Breast epithelium (tissue), 4 donors: ENCODE data around the gene SLC43A2. TPM values are rescaled to one million over a fixed set of nuclear protein-coding genes. Genes with fewer than 3 reads are reported as not detected.

Experiments
- DNase-seq, 2 donors: peaks; one replicate each; pipeline ENCODE4 v3.0.0-alpha.2; 2019; ENCODE audit warnings: low spot score in 2 of 2
- H3K27ac ChIP-seq, 2 donors: fragments of 200-600 bp; sonication (generic) in 1 of 2; one replicate each; pipeline ENCODE4 v1.5.1; 2016 to 2019; ENCODE audit warnings: mild to moderate bottlenecking in 1 of 2
- H3K27me3 ChIP-seq, 2 donors: fragments of 200-600 bp; sonication (generic) in 1 of 2; one replicate each; pipeline versions ENCODE4 v1.5.1 to v1.6.0; 2017 to 2019; ENCODE audit warnings: control low read depth in 1 of 2, mild to moderate bottlenecking in 1 of 2
- H3K36me3 ChIP-seq: fragments of 200-600 bp; one replicate; pipeline ENCODE4 v1.5.1; 2019
- H3K4me1 ChIP-seq, 2 donors: fragments of 200-600 bp; sonication (generic); one replicate each; pipeline ENCODE4 v1.5.1; 2016 to 2019; ENCODE audit warnings: control low read depth in 1 of 2
- H3K4me3 ChIP-seq, 3 donors: fragments of 200-600 bp; sonication (generic); 1 replicate in 2 of 3; 2 replicates in 1 of 3; pipeline ENCODE4 v1.5.1; 2016 to 2019; ENCODE audit warnings: mild to moderate bottlenecking in 3 of 3, moderate library complexity in 2 of 3
- H3K9me3 ChIP-seq, 2 donors: fragments of 200-600 bp; sonication (generic) in 1 of 2; one replicate each; pipeline ENCODE4 v1.5.1; 2016 to 2019; ENCODE audit warnings: control low read depth in 1 of 2
- CTCF ChIP-seq, 3 donors: fragments of 450-650 bp; IDR thresholded peaks; one replicate each; pipeline ENCODE4 v1.5.1; 2016 to 2017; ENCODE audit warnings: antibody characterized with exemption in 3 of 3, mild to moderate bottlenecking in 3 of 3, moderate library complexity in 3 of 3
- POLR2A ChIP-seq: fragments of 450-650 bp; IDR thresholded peaks from one replicate; pipeline ENCODE4 v1.6.1; 2016; ENCODE audit warnings: antibody characterized with exemption, mild to moderate bottlenecking, moderate library complexity
- POLR2AphosphoS5 ChIP-seq, 3 donors: sonication (generic); formaldehyde crosslinking; IDR thresholded peaks; one replicate each; pipeline ENCODE4 v1.6.1; 2017; ENCODE audit warnings: antibody characterized with exemption in 3 of 3
- intact Hi-C: fragments of 100-400 bp; cut with DNase I; formaldehyde crosslinking; loops from one replicate; pipeline ENCODE4 v1.15.1; 2023; ENCODE audit warnings: low total_unique reads
- total RNA-seq, 3 donors: library from RNA; depleted of rRNA; stranded (reverse); fragments of >200 nt; gene quantifications; one replicate each; pipeline ENCODE4 v1.1.0, GENCODE V29; 2016

SLC43A2 gene
- total RNA-seq, 3 donors from 2014 or later: 13.8 to 18.9 (median 14.9) TPM

GRCh38 chr17:1577583-1578013 is 51.0 kb downstream of the SLC43A2 start:
- Histone ChIP-seq H3K27me3 (no peaks in the 10 kb centered on the region), H3K9me3 (no peaks in the 10 kb centered on the region), H3K4me3 (peak overlapping the region in 2 of 3 donors; percentile 7 to 52), H3K4me1 (peaks cover 8 to 23% of the 10 kb centered on the region in 2 donors), H3K36me3 (no peaks in the 10 kb centered on the region), H3K27ac (peak overlapping the region; percentile 93 to 99)
- TF ChIP-seq POLR2AphosphoS5 (IDR thresholded peaks at IDR 0.05) (peak in 1 of 3 donors; percentile 16), POLR2A (no peak), CTCF (IDR thresholded peaks at IDR 0.05) (no peak)
- intact Hi-C loops: no loop called here
- DNase-seq: peak in 1 of 2 donors; percentile 42

- Histone ChIP-seq H3K9me3 (no peaks in the 10 kb centered on the region), H3K27me3 (no peaks in the 10 kb centered on the region), H3K36me3 (no peaks in the 10 kb centered on the region), H3K27ac (peak overlapping the region; percentile 93 to 99), H3K4me3 (peak overlapping the region in 2 of 3 donors; percentile 7 to 52), H3K4me1 (peaks cover 8 to 23% of the 10 kb centered on the region in 2 donors)
- intact Hi-C loops: no loop called here
- TF ChIP-seq POLR2A (no peak), CTCF (IDR thresholded peaks at IDR 0.05) (peak in 1 of 3 donors; percentile 20), POLR2AphosphoS5 (IDR thresholded peaks at IDR 0.05) (peak; percentile 83 to 98 (median 89))
- peak; percentile 90 to 92 for DNase-seq
These were observed 51.5 kb downstream of the SLC43A2 start for GRCh38 chr17:1577182-1577581.

GRCh38 chr17:1576500-1576899 is 52.1 kb downstream of the SLC43A2 start:
- H3K9me3 ChIP-seq: no peaks in the 10 kb centered on the region
- H3K27ac ChIP-seq: peak overlapping the region; percentile 82 to 99
- TF ChIP-seq POLR2A: no peak
- no peak for TF ChIP-seq POLR2AphosphoS5 (IDR thresholded peaks at IDR 0.05)
- no peak for TF ChIP-seq CTCF (IDR thresholded peaks at IDR 0.05)
- H3K36me3 ChIP-seq: no peaks in the 10 kb centered on the region
- intact Hi-C loops: no loop called here
- peak in 1 of 2 donors; percentile 28 for DNase-seq
- no peaks in the 10 kb centered on the region for H3K27me3 ChIP-seq
- no peak overlapping the region for H3K4me3 ChIP-seq
- H3K4me1 ChIP-seq: peaks cover 8 to 23% of the 10 kb centered on the region in 2 donors

- no peak for TF ChIP-seq CTCF (IDR thresholded peaks at IDR 0.05)
- no peak for TF ChIP-seq POLR2A
- H3K4me1 ChIP-seq: peaks cover 8 to 23% of the 10 kb centered on the region in 2 donors
- H3K27me3 ChIP-seq: no peaks in the 10 kb centered on the region
- H3K36me3 ChIP-seq: no peaks in the 10 kb centered on the region
- H3K4me3 ChIP-seq: peak overlapping the region in 2 of 3 donors; percentile 15 to 20
- no peak for DNase-seq
- H3K9me3 ChIP-seq: no peaks in the 10 kb centered on the region
- intact Hi-C loops: loop anchor here (5.0 kb wide), 1 partner anchor 52 kb away; the partner anchor contains the start of gene SLC43A2
- H3K27ac ChIP-seq: peak overlapping the region; percentile 82 to 88
These were observed 53.8 kb downstream of the SLC43A2 start for GRCh38 chr17:1574697-1575471.
